ENCODE results near the gene CCNJL. TPM values are rescaled to one million over a fixed set of nuclear protein-coding genes. Genes with fewer than 3 reads are reported as not detected.

CCNJL gene
- polyA plus RNA-seq, 1 donor (not counting 4 experiments of a cell fraction or from before 2014, with no cell fraction given), result 1.6 TPM

DNA sequence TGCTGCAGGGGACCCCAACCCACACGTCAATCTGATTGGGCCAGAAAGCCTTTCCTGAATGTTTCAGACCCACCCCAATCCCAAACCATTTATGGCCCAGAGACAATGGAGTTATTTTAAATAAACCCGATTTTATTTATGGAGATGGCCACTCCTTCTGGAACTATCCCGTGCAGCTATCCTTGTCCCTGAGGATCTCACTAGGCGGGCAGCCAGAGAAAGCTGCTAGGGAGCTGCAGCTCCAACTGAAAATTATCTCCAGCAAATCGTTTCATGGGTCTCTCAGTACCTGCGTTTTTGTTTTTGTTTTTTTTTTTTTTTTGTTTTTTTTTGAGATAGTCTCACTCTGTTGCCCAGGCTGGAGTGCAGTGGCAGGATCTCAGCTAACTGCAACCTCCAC, 35.1 kb upstream of the CCNJL start:
- H3K9me3 ChIP-seq (ENCODE audit: control insufficient read depth, low read depth, low read length), result no peaks in the 10 kb centered on the region
- DNase-seq (ENCODE audit: low read depth, low spot score) (no peak), FAIRE-seq (no peak)
- H3K4me2 ChIP-seq (ENCODE audit: control insufficient read depth, extremely low read depth, insufficient read depth, low read depth, low read length), result no peak overlapping the region
- H3K79me2 ChIP-seq (ENCODE audit: control insufficient read depth, insufficient read depth, low read length), result no peaks in the 10 kb centered on the region
- H3K9me1 ChIP-seq (ENCODE audit: control insufficient read depth, extremely low read depth, insufficient read depth, low read length), result no peaks in the 10 kb centered on the region
- H4K20me1 ChIP-seq (ENCODE audit: control insufficient read depth, extremely low read depth, insufficient read depth, low read length), result no peaks in the 10 kb centered on the region
- H3K36me3 ChIP-seq (ENCODE audit: control insufficient read depth in 2 of 2, extremely low read depth in 1 of 2, insufficient read depth in 2 of 2, low read length in 2 of 2), result no peaks in the 10 kb centered on the region
- dilution Hi-C loops (cut with MboI; ENCODE audit: extremely low pct_ligation_motif_present, low sequenced_read_pairs), result no loop called here
- no peak overlapping the region for H3K9ac ChIP-seq (ENCODE audit: control insufficient read depth, extremely low read depth, insufficient read depth, low read length)
- no peak overlapping the region for H3K4me3 ChIP-seq (ENCODE audit: control insufficient read depth in 2 of 3, extremely low read depth in 1 of 3, insufficient read depth in 2 of 3, low read depth in 1 of 3, low read length in 3 of 3)
- H3K27me3 ChIP-seq (ENCODE audit: control insufficient read depth, extremely low read depth, insufficient read depth, low read length), result no peaks in the 10 kb centered on the region
- H3K27ac ChIP-seq (ENCODE audit: control insufficient read depth, insufficient read depth, low read length), result no peak overlapping the region
- H3K4me1 ChIP-seq (ENCODE audit: control insufficient read depth, extremely low read depth, insufficient read depth, low read length), result peaks cover under 1% of the 10 kb centered on the region
- TF ChIP-seq EZH2 (IDR thresholded peaks at IDR 0.05; ENCODE audit: low read length), result no peak
- TF ChIP-seq, protein P1, sequence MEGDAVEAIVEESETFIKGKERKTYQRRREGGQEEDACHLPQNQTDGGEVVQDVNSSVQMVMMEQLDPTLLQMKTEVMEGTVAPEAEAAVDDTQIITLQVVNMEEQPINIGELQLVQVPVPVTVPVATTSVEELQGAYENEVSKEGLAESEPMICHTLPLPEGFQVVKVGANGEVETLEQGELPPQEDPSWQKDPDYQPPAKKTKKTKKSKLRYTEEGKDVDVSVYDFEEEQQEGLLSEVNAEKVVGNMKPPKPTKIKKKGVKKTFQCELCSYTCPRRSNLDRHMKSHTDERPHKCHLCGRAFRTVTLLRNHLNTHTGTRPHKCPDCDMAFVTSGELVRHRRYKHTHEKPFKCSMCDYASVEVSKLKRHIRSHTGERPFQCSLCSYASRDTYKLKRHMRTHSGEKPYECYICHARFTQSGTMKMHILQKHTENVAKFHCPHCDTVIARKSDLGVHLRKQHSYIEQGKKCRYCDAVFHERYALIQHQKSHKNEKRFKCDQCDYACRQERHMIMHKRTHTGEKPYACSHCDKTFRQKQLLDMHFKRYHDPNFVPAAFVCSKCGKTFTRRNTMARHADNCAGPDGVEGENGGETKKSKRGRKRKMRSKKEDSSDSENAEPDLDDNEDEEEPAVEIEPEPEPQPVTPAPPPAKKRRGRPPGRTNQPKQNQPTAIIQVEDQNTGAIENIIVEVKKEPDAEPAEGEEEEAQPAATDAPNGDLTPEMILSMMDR (optimal IDR thresholded peaks at IDR 0.05 in 1 of 3, IDR thresholded peaks at IDR 0.05 in 1 of 3, conservative IDR thresholded peaks at IDR 0.05 in 1 of 3; ENCODE audit: extremely low read depth in 1 of 3, insufficient read depth in 2 of 3, low read length in 3 of 3), result no peak
- no peak overlapping the region for H2AFZ ChIP-seq (ENCODE audit: control insufficient read depth, low read length)

DNA sequence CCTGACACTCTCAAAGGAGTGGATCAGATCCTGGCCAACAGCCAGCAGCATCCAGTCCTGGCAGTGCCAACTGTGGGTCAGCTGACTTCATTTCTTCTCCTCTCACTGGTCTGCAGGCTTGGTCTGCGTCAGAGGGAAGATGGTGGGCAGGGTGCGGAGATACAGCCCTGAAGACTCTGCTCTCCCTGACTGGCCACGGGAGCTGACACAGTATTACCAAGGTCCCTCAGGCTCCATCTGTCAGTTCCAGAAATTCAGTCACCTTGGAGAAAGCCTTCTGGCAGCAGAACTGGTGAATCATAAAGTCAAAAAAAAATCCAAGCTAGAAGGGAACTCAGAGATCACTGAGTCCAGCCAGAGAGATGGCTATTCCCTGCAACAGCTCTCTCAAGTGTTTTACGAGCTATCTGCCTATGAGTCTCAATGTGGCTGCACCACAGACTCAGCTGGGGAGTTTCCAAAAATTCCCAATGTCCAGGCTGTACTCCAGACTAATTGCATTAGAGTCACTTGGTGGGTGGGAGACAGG, 30.1 kb upstream of the CCNJL start:
- FAIRE-seq (no peak), DNase-seq (ENCODE audit: low read depth, low spot score) (peak; percentile 33)
- Histone ChIP-seq H4K20me1 (ENCODE audit: control insufficient read depth, extremely low read depth, insufficient read depth, low read length) (no peaks in the 10 kb centered on the region), H3K9ac (ENCODE audit: control insufficient read depth, extremely low read depth, insufficient read depth, low read length) (no peak overlapping the region), H3K27me3 (ENCODE audit: control insufficient read depth, extremely low read depth, insufficient read depth, low read length) (no peaks in the 10 kb centered on the region), H3K79me2 (ENCODE audit: control insufficient read depth, insufficient read depth, low read length) (no peaks in the 10 kb centered on the region), H3K4me3 (ENCODE audit: control insufficient read depth in 2 of 3, extremely low read depth in 1 of 3, insufficient read depth in 2 of 3, low read depth in 1 of 3, low read length in 3 of 3) (no peak overlapping the region), H3K36me3 (ENCODE audit: control insufficient read depth in 2 of 2, extremely low read depth in 1 of 2, insufficient read depth in 2 of 2, low read length in 2 of 2) (no peaks in the 10 kb centered on the region), H2AFZ (ENCODE audit: control insufficient read depth, low read length) (no peak overlapping the region), H3K27ac (ENCODE audit: control insufficient read depth, insufficient read depth, low read length) (no peak overlapping the region), H3K4me1 (ENCODE audit: control insufficient read depth, extremely low read depth, insufficient read depth, low read length) (peaks cover 3% of the 10 kb centered on the region), H3K9me1 (ENCODE audit: control insufficient read depth, extremely low read depth, insufficient read depth, low read length) (no peaks in the 10 kb centered on the region), H3K4me2 (ENCODE audit: control insufficient read depth, extremely low read depth, insufficient read depth, low read depth, low read length) (no peak overlapping the region), H3K9me3 (ENCODE audit: control insufficient read depth, low read depth, low read length) (no peaks in the 10 kb centered on the region)
- dilution Hi-C loops (cut with MboI; ENCODE audit: extremely low pct_ligation_motif_present, low sequenced_read_pairs), result no loop called here
- TF ChIP-seq, protein P1 (optimal IDR thresholded peaks at IDR 0.05 in 1 of 3, IDR thresholded peaks at IDR 0.05 in 1 of 3, conservative IDR thresholded peaks at IDR 0.05 in 1 of 3; ENCODE audit: extremely low read depth in 1 of 3, insufficient read depth in 2 of 3, low read length in 3 of 3), result no peak
- no peak for TF ChIP-seq EZH2 (IDR thresholded peaks at IDR 0.05; ENCODE audit: low read length)

Measured in keratinocyte (primary cell).